ENCODE data around the gene ARPC5.

GRCh38 chr1:183588827-183589226 lies 46.8 kb downstream of the ARPC5 start:
- TF ChIP-seq CTCF (IDR thresholded peaks at IDR 0.05) (no peak), POLR2A (IDR thresholded peaks at IDR 0.05) (no peak)
